HAP-1 (cell line): ENCODE results near the gene PCDHA1.
A peak's percentile ranks its signal among the peaks of the same experiment; 100 is the strongest.

Experiments
- DNase-seq, 2 experiments: peaks; one replicate each; pipeline ENCODE4 v3.0.0-alpha.2; 2016 to 2020; ENCODE audit warnings: low spot score in 2 of 2
- H3K27me3 ChIP-seq: fragments of 250-450 bp; sonication (Bioruptor Pico); 2 replicates; pipeline ENCODE4 v1.5.1; 2020; ENCODE audit warnings: low read depth, mild to moderate bottlenecking, moderate library complexity
- H3K36me3 ChIP-seq: fragments of 250-450 bp; sonication (Bioruptor Pico); replicated peaks from 2 replicates; pipeline ENCODE4 v1.5.1; 2020; ENCODE audit warnings: mild to moderate bottlenecking
- H3K4me1 ChIP-seq: fragments of 250-450 bp; sonication (Bioruptor Pico); 2 replicates; pipeline ENCODE4 v1.5.1; 2020; ENCODE audit warnings: mild to moderate bottlenecking
- H3K4me3 ChIP-seq: fragments of 250-450 bp; sonication (Bioruptor Pico); 2 replicates; pipeline ENCODE4 v1.5.1; 2020; ENCODE audit warnings: mild to moderate bottlenecking, moderate library complexity
- H3K9me3 ChIP-seq: fragments of 250-450 bp; sonication (Bioruptor Pico); 2 replicates; pipeline ENCODE4 v1.5.1; 2020; ENCODE audit warnings: mild to moderate bottlenecking, moderate library complexity
- in situ Hi-C: fragments of 300-500 bp; cut with MboI; formaldehyde crosslinking; loops from 3 replicates; pipeline ENCODE4 v1.14.3; 2020; ENCODE audit warnings: low sequenced_read_pairs, inconsistent platforms, mixed read lengths

The PCDHA1 gene

GRCh38 chr5:140988608-140989007 lies 202.7 kb downstream of the PCDHA1 start:
- H3K4me1 ChIP-seq: peaks cover 19% of the 10 kb centered on the region
- H3K4me3 ChIP-seq: no peak overlapping the region
- no peaks in the 10 kb centered on the region for H3K27me3 ChIP-seq
- no peak for DNase-seq
- H3K9me3 ChIP-seq: no peaks in the 10 kb centered on the region
- in situ Hi-C loops: no loop called here
- H3K36me3 ChIP-seq: no peaks in the 10 kb centered on the region

GRCh38 chr5:140989254-140990020 lies 203.5 kb downstream of the PCDHA1 start:
- DNase-seq: no peak
- Histone ChIP-seq H3K9me3 (no peaks in the 10 kb centered on the region), H3K4me1 (peaks cover 19% of the 10 kb centered on the region), H3K27me3 (no peaks in the 10 kb centered on the region), H3K4me3 (no peak overlapping the region), H3K36me3 (no peaks in the 10 kb centered on the region)
- in situ Hi-C loops: no loop called here

DNA sequence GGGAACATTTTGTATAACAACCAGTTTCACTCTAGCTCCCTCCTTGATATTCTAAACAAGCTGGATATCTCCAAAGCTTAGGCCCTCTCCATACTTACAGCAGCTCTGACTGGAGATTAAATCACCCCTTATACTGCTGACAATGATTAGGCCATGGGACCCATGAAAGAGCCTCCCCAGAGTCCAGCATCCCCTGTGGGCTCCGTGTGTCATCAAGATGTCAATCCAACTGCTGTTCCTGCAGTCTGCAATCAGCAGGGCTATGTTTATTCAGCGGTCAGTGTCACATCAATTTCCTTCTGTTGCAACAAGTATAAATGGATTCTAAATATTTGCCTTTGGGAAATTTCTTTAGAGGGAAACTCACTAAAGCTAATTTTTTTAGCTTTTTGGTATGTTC lies 206.9 kb downstream of the PCDHA1 start:
- Histone ChIP-seq H3K36me3 (no peaks in the 10 kb centered on the region), H3K27me3 (no peaks in the 10 kb centered on the region), H3K9me3 (no peaks in the 10 kb centered on the region), H3K4me1 (peaks cover 16% of the 10 kb centered on the region), H3K4me3 (no peak overlapping the region)
- no peak for DNase-seq
- in situ Hi-C loops: no loop called here

- Histone ChIP-seq H3K27me3 (no peaks in the 10 kb centered on the region), H3K4me1 (peaks cover 34% of the 10 kb centered on the region), H3K4me3 (no peak overlapping the region), H3K9me3 (no peaks in the 10 kb centered on the region), H3K36me3 (no peaks in the 10 kb centered on the region)
- no peak for DNase-seq
- in situ Hi-C loops: no loop called here
These were observed 210.1 kb downstream of the PCDHA1 start for GRCh38 chr5:140996060-140996459.

- H3K36me3 ChIP-seq: no peaks in the 10 kb centered on the region
- in situ Hi-C loops: no loop called here
- H3K9me3 ChIP-seq: no peaks in the 10 kb centered on the region
- no peak overlapping the region for H3K4me3 ChIP-seq
- peaks cover 61% of the 10 kb centered on the region for H3K4me1 ChIP-seq
- DNase-seq: peak; percentile 49 to 92
- H3K27me3 ChIP-seq: no peaks in the 10 kb centered on the region
These were observed 213.0 kb downstream of the PCDHA1 start for GRCh38 chr5:140998921-140999410.

GRCh38 chr5:141001446-141001843 lies 215.5 kb downstream of the PCDHA1 start:
- DNase-seq: peak; percentile 16 to 64
- H3K4me1 ChIP-seq: peaks cover 67% of the 10 kb centered on the region
- no peaks in the 10 kb centered on the region for H3K36me3 ChIP-seq
- no peaks in the 10 kb centered on the region for H3K27me3 ChIP-seq
- in situ Hi-C loops: no loop called here
- peak overlapping the region; percentile 19 for H3K4me3 ChIP-seq
- no peaks in the 10 kb centered on the region for H3K9me3 ChIP-seq

GRCh38 chr5:141001844-141002604 lies 216.1 kb downstream of the PCDHA1 start:
- H3K4me3 ChIP-seq: peak overlapping the region; percentile 19
- peaks cover 71% of the 10 kb centered on the region for H3K4me1 ChIP-seq
- no peaks in the 10 kb centered on the region for H3K27me3 ChIP-seq
- peak; percentile 82 to 88 for DNase-seq
- H3K9me3 ChIP-seq: no peaks in the 10 kb centered on the region
- in situ Hi-C loops: no loop called here
- H3K36me3 ChIP-seq: no peaks in the 10 kb centered on the region

DNA sequence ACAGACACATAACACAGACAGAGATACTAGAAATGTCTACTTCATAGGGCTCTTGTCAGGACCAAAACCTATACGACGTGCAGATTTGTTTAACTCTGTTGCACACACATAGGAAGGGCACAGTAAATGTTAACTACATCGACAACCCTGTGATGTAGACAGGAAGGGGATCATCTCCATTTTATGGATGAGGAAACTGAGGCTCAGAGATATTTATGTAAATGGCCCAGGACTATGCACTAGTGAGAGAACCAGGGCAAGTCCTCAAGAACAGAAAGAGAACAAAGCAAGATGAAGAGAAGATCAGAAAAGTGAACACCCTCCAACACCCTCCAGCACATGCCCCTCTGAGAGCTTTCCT lies 216.6 kb downstream of the PCDHA1 start:
- no peaks in the 10 kb centered on the region for H3K27me3 ChIP-seq
- no peaks in the 10 kb centered on the region for H3K36me3 ChIP-seq
- H3K9me3 ChIP-seq: no peaks in the 10 kb centered on the region
- H3K4me1 ChIP-seq: peaks cover 71% of the 10 kb centered on the region
- no peak for DNase-seq
- in situ Hi-C loops: no loop called here
- H3K4me3 ChIP-seq: no peak overlapping the region

GRCh38 chr5:141003031-141003430 lies 217.1 kb downstream of the PCDHA1 start:
- no peaks in the 10 kb centered on the region for H3K27me3 ChIP-seq
- H3K4me1 ChIP-seq: peaks cover 68% of the 10 kb centered on the region
- in situ Hi-C loops: no loop called here
- no peak for DNase-seq
- H3K4me3 ChIP-seq: no peak overlapping the region
- no peaks in the 10 kb centered on the region for H3K36me3 ChIP-seq
- no peaks in the 10 kb centered on the region for H3K9me3 ChIP-seq

DNA sequence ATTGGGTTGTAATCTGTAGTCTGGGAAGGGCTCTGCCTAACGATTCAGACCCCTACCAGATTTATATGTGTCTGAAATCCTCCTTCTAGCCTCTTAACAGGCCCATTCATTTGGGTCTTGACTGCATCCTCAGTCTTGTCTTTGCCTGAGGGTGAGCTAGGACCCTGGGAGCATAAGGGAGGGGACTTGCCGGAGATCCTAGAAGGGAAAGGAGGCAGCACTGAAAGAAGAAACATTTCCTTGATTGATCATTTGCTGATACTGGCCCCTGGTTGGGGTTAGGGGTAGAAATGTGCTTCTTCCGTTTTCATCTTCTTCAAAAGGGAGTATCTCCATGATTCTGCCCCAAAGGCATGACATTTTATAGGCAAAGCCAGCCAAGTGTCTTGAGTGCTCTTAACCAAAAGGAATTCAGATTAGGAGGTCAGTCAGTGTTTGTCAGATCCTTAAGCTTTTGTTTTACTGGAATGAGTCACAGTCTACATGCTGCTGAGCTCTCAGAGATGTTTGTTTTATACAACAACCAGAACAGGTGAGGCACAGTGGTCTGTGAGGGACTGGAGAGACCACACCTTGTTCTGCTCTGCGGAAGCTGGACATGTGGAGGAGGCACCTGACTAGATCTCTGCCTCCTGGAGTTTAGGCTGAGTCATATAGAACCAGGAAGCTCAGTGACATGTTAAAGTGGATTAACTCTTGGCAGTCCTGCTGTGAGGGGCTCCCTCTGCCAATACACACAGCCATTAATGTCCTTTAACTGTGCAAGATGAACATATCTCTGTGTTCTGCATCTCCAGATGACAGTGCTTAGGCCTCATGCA lies 218.1 kb downstream of the PCDHA1 start:
- H3K36me3 ChIP-seq: no peaks in the 10 kb centered on the region
- H3K4me3 ChIP-seq: no peak overlapping the region
- H3K27me3 ChIP-seq: no peaks in the 10 kb centered on the region
- DNase-seq: peak; percentile 33 to 56
- in situ Hi-C loops: no loop called here
- H3K9me3 ChIP-seq: no peaks in the 10 kb centered on the region
- peaks cover 65% of the 10 kb centered on the region for H3K4me1 ChIP-seq

GRCh38 chr5:141007791-141008190 lies 221.9 kb downstream of the PCDHA1 start:
- H3K9me3 ChIP-seq: no peaks in the 10 kb centered on the region
- DNase-seq: peak in 1 of 2 experiments; percentile 97
- H3K4me3 ChIP-seq: no peak overlapping the region
- peaks cover 35% of the 10 kb centered on the region for H3K4me1 ChIP-seq
- in situ Hi-C loops: no loop called here
- no peaks in the 10 kb centered on the region for H3K36me3 ChIP-seq
- no peaks in the 10 kb centered on the region for H3K27me3 ChIP-seq

GRCh38 chr5:141010047-141010793 lies 224.3 kb downstream of the PCDHA1 start:
- in situ Hi-C loops: no loop called here
- peaks cover 17% of the 10 kb centered on the region for H3K4me1 ChIP-seq
- H3K36me3 ChIP-seq: no peaks in the 10 kb centered on the region
- no peaks in the 10 kb centered on the region for H3K9me3 ChIP-seq
- DNase-seq: no peak
- H3K4me3 ChIP-seq: no peak overlapping the region
- H3K27me3 ChIP-seq: no peaks in the 10 kb centered on the region

DNA sequence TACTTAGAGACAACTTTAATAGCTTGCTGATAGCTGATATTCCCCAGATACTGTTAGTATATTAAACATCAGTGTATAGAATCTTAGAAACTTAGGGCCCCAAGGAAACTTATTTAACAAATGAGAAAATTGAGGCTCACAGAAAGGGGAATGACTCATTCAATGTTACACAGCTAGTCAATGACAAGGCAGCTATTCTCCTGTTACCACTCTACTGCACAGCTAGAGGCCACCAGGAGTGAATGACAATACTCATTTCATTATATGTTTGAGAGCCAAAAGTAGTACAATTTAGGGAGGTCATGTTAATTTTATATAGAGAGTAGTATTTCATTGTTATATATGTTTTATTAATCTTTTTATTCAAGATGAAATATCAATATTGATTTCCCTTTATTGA lies 232.0 kb downstream of the PCDHA1 start:
- Histone ChIP-seq H3K27me3 (no peaks in the 10 kb centered on the region; the same call in 1 of the 2 replicates), H3K36me3 (no peaks in the 10 kb centered on the region), H3K4me3 (no peak overlapping the region), H3K9me3 (no peaks in the 10 kb centered on the region), H3K4me1 (no peaks in the 10 kb centered on the region)
- DNase-seq: no peak
- in situ Hi-C loops: no loop called here
